Activated CD4-positive, alpha-beta T cell treated with anti-CD3 and anti-CD28 coated beads, Interleukin-2, Interleukin-4, amounts not matched to agents 100 ng/mL and 50 ng/mL, durations not matched to agents 16 hours and 8 hours (primary cell): ENCODE data around the gene BTNL9.
"Not testable (repeated sequence)": the region's sequence is repeated elsewhere in the genome, so short reads cannot be mapped to it uniquely, and the experiment has no call there.

ENCODE experiments used
- DNase-seq: peaks from one replicate; pipeline ENCODE4 v3.0.0-alpha.2; 2020; ENCODE audit warnings: low spot score

BTNL9 gene

GRCh38 chr5:181061645-181062044, 21.6 kb downstream of the BTNL9 start:
- no peak for DNase-seq

DNA sequence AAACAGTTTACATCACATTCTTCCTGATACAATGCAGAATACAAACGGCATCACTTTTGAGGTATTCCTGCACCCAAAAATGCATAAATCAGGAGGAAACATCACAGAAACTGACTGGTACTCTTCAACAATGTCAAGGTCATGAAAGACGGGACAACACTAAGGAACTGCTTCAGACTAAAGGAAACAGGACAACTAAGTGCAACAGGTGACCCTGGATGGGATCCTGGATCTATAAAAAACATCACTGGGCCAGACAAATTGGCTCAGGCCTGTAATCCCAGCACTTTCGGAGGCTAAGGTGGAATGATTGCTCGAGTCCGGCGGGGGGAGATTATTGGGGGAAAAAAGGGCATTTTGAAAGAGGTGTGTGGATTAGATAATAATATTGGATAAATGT, 22.6 kb downstream of the BTNL9 start:
- no peak for DNase-seq

- no peak for DNase-seq
Observed at GRCh38 chr5:181063514-181063913, 23.4 kb downstream of the BTNL9 start.

DNA sequence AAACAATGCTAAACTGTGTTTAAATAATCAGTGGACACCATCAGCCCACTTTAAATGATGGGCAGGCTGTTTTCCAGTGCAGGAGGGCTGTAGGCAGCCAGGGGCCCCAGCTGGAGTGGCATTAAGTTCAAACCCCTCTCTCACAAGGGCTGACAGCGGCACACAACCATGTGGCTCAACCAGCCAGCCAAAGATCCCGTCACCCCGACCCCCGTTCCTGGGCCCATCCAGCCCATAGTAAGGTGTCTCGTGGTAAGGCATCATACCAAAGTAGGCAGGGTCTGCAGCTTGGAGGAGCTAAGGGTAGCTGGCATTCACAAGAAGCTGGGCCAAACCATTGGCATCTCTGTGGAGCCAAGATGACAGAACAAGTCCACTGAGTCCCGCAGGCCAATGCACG, 24.9 kb downstream of the BTNL9 start:
- DNase-seq, result no peak

DNA sequence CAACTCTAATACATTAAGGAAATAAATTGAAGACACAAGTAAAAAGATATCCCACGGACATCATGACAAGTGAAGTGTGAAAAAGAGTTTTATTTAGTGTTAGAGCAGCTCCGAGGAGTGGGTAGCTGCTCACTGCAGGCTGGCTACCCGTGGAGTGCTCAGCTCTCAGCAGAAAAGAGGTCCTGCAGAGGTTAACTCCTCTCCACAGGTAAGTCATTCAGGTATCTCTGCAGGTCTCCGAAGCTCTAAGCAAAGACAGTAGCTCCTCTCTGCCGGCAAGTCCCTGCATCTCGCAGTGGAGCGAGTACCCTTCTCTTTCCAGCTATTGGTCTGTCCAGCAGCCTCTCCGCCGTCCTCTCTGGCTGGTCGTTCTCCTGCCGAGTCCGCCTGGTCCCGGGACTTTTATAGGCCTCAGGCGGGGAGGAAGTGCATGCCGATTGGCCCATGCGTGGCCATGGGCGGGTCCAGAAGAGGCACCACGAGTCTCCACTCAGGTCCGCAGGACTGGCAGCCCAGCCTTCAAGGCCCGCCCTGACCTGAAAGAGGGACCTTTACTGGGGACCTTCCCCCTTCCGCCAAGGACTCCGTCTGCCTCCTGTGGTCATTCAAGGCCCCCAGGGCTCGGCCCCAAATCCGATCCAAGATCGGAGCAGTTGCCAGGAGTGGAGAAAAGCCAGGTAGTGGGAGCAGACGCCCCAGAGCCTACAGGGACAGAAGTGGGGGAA, 29.9 kb downstream of the BTNL9 start:
- no peak for DNase-seq

DNA sequence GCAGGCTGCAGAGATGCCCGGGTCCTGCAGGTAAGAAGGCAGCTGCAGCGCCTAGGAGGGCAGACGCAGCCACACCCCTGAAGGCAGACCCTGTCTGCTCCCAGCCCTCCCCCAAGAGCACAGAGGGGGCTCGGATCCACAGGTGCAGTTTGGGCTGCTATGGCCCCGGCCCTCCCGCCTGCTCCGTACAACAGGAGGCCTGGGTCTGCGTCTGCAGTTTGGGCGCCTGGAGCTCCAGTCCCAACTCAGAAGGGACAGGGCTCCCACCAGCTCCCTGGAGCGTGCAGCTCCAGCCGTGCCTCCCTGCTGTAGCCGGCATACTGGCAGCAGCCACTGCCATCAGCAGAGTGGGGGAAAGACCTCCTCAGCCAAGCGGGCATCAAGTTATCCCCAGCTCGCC, 30.5 kb downstream of the BTNL9 start:
- no peak for DNase-seq

DNA sequence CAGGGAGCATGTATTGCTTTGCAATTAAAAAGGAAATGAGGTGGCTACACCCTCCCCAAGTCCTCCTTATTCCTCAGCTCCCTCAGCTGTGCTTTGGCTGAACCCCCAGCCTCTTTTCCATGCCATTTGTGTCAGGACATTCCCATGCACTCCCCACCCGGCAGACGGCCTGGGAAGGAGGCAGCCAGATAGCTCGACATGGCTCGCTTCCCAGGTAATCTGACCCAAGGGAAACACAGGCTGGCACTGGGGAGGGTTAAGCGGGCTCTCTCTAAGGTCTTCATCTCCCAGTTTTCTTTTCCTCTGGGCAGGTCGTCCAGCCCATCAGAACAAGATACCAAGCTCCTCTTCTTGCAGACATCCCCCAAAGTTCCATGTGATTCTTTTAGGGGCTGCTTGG, 31.2 kb downstream of the BTNL9 start:
- no peak for DNase-seq

- no peak for DNase-seq
Observed at GRCh38 chr5:181076920-181077319, 36.9 kb downstream of the BTNL9 start.

- no peak for DNase-seq
Observed at GRCh38 chr5:181081989-181082388, 41.9 kb downstream of the BTNL9 start.

GRCh38 chr5:181084621-181085195, 44.6 kb downstream of the BTNL9 start:
- no peak for DNase-seq

DNA sequence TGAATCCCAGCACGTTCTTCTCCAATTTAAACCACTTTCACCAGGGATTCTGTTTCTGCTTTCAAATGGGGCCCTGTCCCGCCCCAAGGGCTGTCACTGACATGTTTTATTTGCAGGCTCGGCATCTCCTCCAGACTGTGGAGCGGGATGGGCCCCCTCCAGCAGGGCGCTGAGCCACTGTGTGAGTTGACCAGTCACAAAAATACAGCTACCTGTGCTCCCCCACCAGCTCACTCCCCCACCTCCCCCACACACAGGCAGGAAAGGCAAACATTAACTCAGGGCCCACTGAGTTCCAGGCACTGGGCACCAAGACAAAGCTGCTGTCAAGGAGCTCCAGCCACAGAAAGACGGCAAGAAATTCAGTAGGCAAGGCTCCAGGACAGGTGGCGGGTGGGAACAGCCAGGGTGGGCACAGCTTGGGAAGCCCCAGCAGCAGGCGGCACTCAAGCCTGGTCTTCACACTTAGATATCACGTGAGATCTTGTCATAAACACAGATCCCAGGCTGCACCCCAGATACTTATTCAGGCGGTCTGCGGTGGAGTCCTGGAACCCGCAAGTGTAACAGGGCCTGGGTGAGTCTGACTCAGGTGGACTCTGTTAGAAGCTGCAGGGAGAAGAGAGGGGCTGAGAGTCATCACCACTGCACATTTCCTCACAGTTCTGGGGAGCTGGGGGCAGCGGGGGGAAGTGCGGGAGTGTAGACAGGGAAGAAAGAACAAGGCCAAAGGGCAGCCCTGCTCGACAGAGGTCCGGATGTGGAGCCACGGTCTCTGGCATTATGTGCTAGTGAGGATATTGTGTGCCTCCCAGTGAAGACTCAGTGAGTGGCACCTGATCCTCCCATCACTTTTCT, 46.2 kb downstream of the BTNL9 start:
- DNase-seq, result no peak

DNA sequence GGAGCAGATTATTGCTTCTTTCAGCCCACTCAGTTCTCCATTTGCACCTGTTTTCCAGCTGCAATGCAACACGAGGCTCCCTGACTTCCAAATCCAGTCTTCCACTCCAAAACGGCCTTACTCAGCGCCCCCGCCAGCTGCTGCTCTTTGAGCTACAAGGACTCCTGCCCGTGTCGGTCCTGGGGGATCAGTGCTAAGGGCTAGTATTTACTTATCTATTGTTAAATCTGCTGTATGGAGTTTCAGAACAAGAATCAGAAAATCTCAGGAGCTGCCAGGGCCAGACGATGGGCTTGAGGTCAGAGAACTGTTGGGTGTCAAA, 46.8 kb downstream of the BTNL9 start:
- no peak for DNase-seq

GRCh38 chr5:181087309-181087708, 47.2 kb downstream of the BTNL9 start:
- no peak for DNase-seq

DNA sequence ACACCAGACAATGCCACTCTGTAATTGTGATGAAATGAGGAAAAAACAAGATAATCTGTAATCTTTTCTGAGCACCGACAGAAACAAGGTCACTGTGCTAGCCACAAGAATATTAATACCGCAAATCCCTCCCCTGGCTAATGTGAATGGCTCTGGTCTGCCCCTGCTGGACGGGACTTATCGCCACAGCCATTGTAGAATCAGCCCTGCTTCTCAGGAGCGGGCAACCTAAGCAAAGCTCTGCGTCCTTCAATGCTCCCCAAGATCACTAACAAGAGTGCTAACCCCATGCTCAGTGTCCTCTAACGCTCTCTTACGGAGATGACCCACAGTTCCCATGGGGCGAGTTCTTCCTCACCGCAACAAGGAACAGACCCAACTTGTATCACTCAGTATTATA, 48.2 kb downstream of the BTNL9 start:
- no peak for DNase-seq

DNA sequence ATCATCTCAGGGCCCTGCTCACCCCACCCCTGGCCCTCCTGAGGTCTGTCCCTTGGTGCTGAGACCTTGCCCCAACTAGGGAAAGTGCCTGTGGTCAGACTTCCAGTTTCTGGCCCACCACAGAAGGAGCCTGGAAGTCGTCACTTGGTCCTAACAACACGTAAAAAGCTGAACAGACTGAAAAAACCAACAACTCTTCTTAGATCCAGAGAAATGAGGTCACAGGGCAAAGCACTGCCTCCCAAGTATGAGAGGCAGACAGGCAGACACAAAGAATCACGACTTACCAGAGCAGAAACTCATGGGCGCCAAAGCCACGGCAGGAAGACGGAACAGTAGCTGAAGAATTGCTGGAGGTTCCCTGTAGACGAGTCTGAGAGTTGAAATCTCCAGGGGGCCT, 52.4 kb downstream of the BTNL9 start:
- DNase-seq, result no peak

GRCh38 chr5:181095162-181095561, 55.1 kb downstream of the BTNL9 start:
- DNase-seq, result not testable (repeated sequence)

- DNase-seq, result not testable (repeated sequence)
Observed at GRCh38 chr5:181096721-181097382, 56.8 kb downstream of the BTNL9 start.

- DNase-seq, result not testable (repeated sequence)
Observed at GRCh38 chr5:181097383-181097753, 57.3 kb downstream of the BTNL9 start.

DNA sequence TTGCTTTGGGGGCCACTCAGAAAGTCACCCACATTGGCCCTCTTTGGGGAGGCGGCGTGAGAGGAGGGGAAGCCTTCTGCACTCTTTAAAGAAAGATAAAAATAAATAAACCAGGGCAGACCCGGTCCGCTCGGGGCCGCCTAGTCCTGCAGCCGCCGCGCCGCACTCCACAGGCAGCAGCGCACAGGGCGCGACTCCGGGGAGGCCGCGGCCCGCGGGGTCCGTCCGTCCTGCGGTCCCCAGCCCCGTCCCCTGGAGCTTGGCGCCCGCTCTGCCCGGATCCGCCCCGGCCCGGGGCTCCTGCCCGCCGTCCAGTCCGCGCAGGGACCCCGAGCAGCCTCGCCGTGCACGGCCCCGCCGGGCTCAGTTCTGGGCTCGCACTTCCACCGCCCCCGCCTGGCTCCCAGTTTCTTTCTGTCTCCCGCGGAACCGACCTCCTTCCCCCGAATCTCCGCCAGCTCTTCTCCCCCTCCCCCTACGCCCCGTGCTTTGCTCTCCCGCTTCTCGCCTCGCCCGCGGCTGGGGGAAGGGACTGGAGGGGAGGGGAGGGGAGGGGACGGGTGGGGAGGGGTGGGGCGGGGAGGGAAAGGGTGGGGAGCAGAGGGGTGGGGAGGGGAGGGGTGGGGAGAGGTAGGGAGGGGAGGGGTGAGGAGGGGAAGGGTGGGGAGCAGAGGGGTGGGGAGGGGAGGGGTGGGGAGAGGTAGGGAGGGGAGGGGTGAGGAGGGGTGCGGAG, 57.9 kb downstream of the BTNL9 start:
- DNase-seq, result not testable (repeated sequence)

- no peak for DNase-seq
Observed at GRCh38 chr5:181098762-181099601, 58.9 kb downstream of the BTNL9 start.

DNA sequence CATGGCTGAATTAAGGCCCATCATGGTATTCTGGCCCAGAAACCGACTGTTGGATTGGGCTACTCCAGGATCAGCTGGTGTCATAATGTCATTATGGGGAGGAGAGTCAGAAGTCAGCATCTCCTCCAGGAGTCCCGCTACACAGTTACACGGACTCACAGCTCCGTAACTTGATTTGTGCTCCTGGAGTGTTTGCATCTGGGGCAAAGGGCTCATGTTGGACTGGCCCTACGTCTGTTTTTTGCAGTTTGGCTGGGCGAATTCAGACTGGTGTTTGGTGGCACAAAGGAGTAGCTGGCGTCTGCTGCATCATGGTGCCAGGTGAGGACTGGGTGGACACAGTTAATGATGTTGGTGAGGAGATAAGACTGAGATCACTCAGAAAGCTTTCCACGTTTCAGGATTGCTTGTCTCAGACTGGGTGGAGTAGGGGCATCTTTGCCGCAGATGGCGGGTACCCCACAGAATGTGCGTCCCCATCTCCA, 59.6 kb downstream of the BTNL9 start:
- no peak for DNase-seq
